Liver (tissue), 9 donors: ENCODE data around the gene COPG2. TPM values are rescaled to one million over a fixed set of nuclear protein-coding genes. Genes with fewer than 3 reads are reported as not detected.

ENCODE experiments used
- DNase-seq: peaks from one replicate; pipeline ENCODE4 v3.0.0-alpha.2; 2017; ENCODE audit warnings: low spot score
- H3K27ac ChIP-seq, 2 donors: one replicate each; pipeline ENCODE4 v1.7.0; 2013; ENCODE audit warnings: inconsistent platforms in 2 of 2, low read length in 2 of 2, control low read depth in 1 of 2, low read depth in 1 of 2, mild to moderate bottlenecking in 1 of 2
- H3K27me3 ChIP-seq, 4 donors: one replicate each; pipeline versions ENCODE4 v1.6.1 to v1.7.0; 2013; ENCODE audit warnings: low read length in 3 of 4, inconsistent platforms in 1 of 4, mild to moderate bottlenecking in 1 of 4, moderate library complexity in 1 of 4; ENCODE audit not compliant: control insufficient read depth in 4 of 4, insufficient read depth in 4 of 4
- H3K36me3 ChIP-seq, 4 donors: one replicate each; pipeline versions ENCODE4 v1.6.1 to v1.7.0; 2013; ENCODE audit warnings: low read length in 3 of 4, mild to moderate bottlenecking in 3 of 4, low read depth in 1 of 4, moderate library complexity in 1 of 4; ENCODE audit not compliant: control insufficient read depth in 4 of 4, insufficient read depth in 3 of 4
- H3K4me1 ChIP-seq, 4 donors: one replicate each; pipeline versions ENCODE4 v1.6.1 to v1.7.0; 2013; ENCODE audit warnings: low read length in 3 of 4, mild to moderate bottlenecking in 3 of 4, moderate library complexity in 1 of 4; ENCODE audit not compliant: control insufficient read depth in 4 of 4, insufficient read depth in 4 of 4
- H3K4me3 ChIP-seq, 3 donors: one replicate each; pipeline versions ENCODE4 v1.6.1 to v1.7.0; 2013; ENCODE audit warnings: low read length in 3 of 3, control low read depth in 1 of 3, low read depth in 1 of 3, mild to moderate bottlenecking in 1 of 3
- H3K9ac ChIP-seq, 2 donors: one replicate each; pipeline ENCODE4 v1.7.0; 2013; ENCODE audit warnings: low read length in 2 of 2, mild to moderate bottlenecking in 2 of 2, moderate library complexity in 2 of 2, control low read depth in 1 of 2, low read depth in 1 of 2
- H3K9me3 ChIP-seq, 4 donors: one replicate each; pipeline versions ENCODE4 v1.6.1 to v1.7.0; 2013; ENCODE audit warnings: low read length in 3 of 4; ENCODE audit not compliant: control insufficient read depth in 4 of 4
- ATF3 ChIP-seq: IDR thresholded peaks from 2 replicates; pipeline ENCODE4 v1.6.1; 2016; ENCODE audit warnings: antibody characterized with exemption
- CTCF ChIP-seq: fragments of 150-350 bp; IDR thresholded peaks from 2 replicates; pipeline ENCODE4 v1.5.1; 2017; ENCODE audit warnings: improper control_type of control experiment, low read depth, low read length; ENCODE audit not compliant: missing input control
- EGR1 ChIP-seq, 2 donors: IDR thresholded peaks; 2 replicates each; pipeline ENCODE4 v1.6.1; 2016 to 2018; ENCODE audit warnings: antibody characterized with exemption in 2 of 2, low read depth in 2 of 2
- FOXA1 ChIP-seq: IDR thresholded peaks from 2 replicates; pipeline ENCODE4 v1.6.1; 2016; ENCODE audit warnings: antibody characterized with exemption
- FOXA2 ChIP-seq: IDR thresholded peaks from 2 replicates; pipeline ENCODE4 v1.6.1; 2016; ENCODE audit warnings: antibody characterized with exemption
- GABPA ChIP-seq, 2 donors: IDR thresholded peaks in 1 of 2; conservative IDR thresholded peaks in 1 of 2; 2 replicates each; pipeline ENCODE4 v1.6.1; 2016; ENCODE audit warnings: antibody characterized with exemption in 2 of 2, mild to moderate bottlenecking in 1 of 2, moderate library complexity in 1 of 2
- HNF4A ChIP-seq, 2 donors: conservative IDR thresholded peaks; 2 replicates each; pipeline ENCODE4 v1.6.1; 2016; ENCODE audit warnings: antibody characterized with exemption in 2 of 2, mild to moderate bottlenecking in 2 of 2
- HNF4G ChIP-seq: IDR thresholded peaks from 2 replicates; pipeline ENCODE4 v1.6.1; 2016; ENCODE audit warnings: antibody characterized with exemption
- JUND ChIP-seq, 2 donors: IDR thresholded peaks; 2 replicates each; pipeline ENCODE4 v1.6.1; 2016; ENCODE audit warnings: antibody characterized with exemption in 2 of 2
- MAX ChIP-seq: IDR thresholded peaks from 2 replicates; pipeline ENCODE4 v1.6.1; 2016; ENCODE audit warnings: antibody characterized with exemption
- NR2F2 ChIP-seq: IDR thresholded peaks from 2 replicates; pipeline ENCODE4 v1.6.1; 2016; ENCODE audit warnings: antibody characterized with exemption
- RAD21 ChIP-seq, 2 donors: IDR thresholded peaks; 2 replicates each; pipeline ENCODE4 v1.6.1; 2016; ENCODE audit warnings: antibody characterized with exemption in 2 of 2, mild to moderate bottlenecking in 2 of 2
- REST ChIP-seq: IDR thresholded peaks from 2 replicates; pipeline ENCODE4 v1.6.1; 2016; ENCODE audit warnings: antibody characterized with exemption, mild to moderate bottlenecking
- RXRA ChIP-seq, 2 donors: IDR thresholded peaks; 2 replicates each; pipeline ENCODE4 v1.6.1; 2017 to 2018; ENCODE audit warnings: antibody characterized with exemption in 2 of 2, mild to moderate bottlenecking in 1 of 2
- SP1 ChIP-seq: IDR thresholded peaks from 2 replicates; pipeline ENCODE4 v1.6.1; 2018; ENCODE audit warnings: antibody characterized with exemption, mild to moderate bottlenecking
- TAF1 ChIP-seq: conservative IDR thresholded peaks from 2 replicates; pipeline ENCODE4 v1.6.1; 2016; ENCODE audit warnings: antibody characterized with exemption, mild to moderate bottlenecking
- YY1 ChIP-seq: IDR thresholded peaks from 2 replicates; pipeline ENCODE4 v1.6.1; 2016; ENCODE audit warnings: antibody characterized with exemption, mild to moderate bottlenecking
- ZBTB33 ChIP-seq: IDR thresholded peaks from 2 replicates; pipeline ENCODE4 v1.6.1; 2016; ENCODE audit warnings: antibody characterized with exemption
- WGBS: extraction: QIAGEN DNeasy Blood & Tissue Kit; methylation state at CpG from one replicate; pipeline ENCODE4 v1.1.7; 2013; 5-methylcytosine and 5-hydroxymethylcytosine counted together
- polyA plus RNA-seq, 2 donors: library from polyadenylated mRNA; stranded (reverse) in 1 of 2; unstranded in 1 of 2; fragments of 200-250 nt in 1 of 2; fragments of >200 nt in 1 of 2; fragmentation: Nextera tagmentation in 1 of 2; extraction: Ambion mirVana in 1 of 2; gene quantifications; one replicate each; pipeline versions ENCODE4 v1.2.1 to v1.2.3, GENCODE V29; 2013 to 2015
- total RNA-seq, 2 donors: library from RNA; depleted of rRNA; stranded (reverse); fragments of >200 nt; gene quantifications; one replicate each; pipeline ENCODE4 v1.2.3, GENCODE V29; 2014
- donor health status: healthy.
- donor health status: healthy.
- donor health status: healthy.
- donor health status: healthy.
- donor health status: healthy.

The COPG2 gene
- total and polyA plus RNA-seq, 4 donors = 0.99 to 10.3 (median 4.7) TPM

GRCh38 chr7:130559184-130559583 lies 109.4 kb downstream of the COPG2 start:
- no peaks in the 10 kb centered on the region for H3K4me1 ChIP-seq
- DNase-seq = no peak
- H3K27ac ChIP-seq = no peak overlapping the region
- no peaks in the 10 kb centered on the region for H3K9me3 ChIP-seq
- H3K36me3 ChIP-seq = peaks cover 0 to 2% (median 0%) of the 10 kb centered on the region in 4 donors
- WGBS = 98% methylated on average over 2 of the region's 2 CpGs
- no peak overlapping the region for H3K4me3 ChIP-seq
- TF ChIP-seq JUND (IDR thresholded peaks at IDR 0.05) (no peak), MAX (no peak), HNF4A (conservative IDR thresholded peaks at IDR 0.05) (no peak), EGR1 (IDR thresholded peaks at IDR 0.05; ENCODE audit: low read depth in 2 of 2) (no peak), HNF4G (no peak), SP1 (no peak), FOXA1 (no peak), ATF3 (no peak), REST (no peak), YY1 (no peak), RXRA (IDR thresholded peaks at IDR 0.05) (no peak), FOXA2 (no peak), TAF1 (no peak), RAD21 (IDR thresholded peaks at IDR 0.05) (no peak), CTCF (no peak), NR2F2 (no peak), GABPA (IDR thresholded peaks at IDR 0.05 in 1 of 2, conservative IDR thresholded peaks at IDR 0.05 in 1 of 2) (no peak), ZBTB33 (no peak)
- H3K27me3 ChIP-seq = no peaks in the 10 kb centered on the region
- H3K9ac ChIP-seq = no peak overlapping the region
